HEK293 (cell line): ENCODE data around the gene RIN1.

ENCODE experiments used
- EGR2 ChIP-seq: fragments of 450-650 bp; formaldehyde crosslinking; IDR thresholded peaks from 2 replicates; pipeline ENCODE4 v1.5.1; 2016; ENCODE audit warnings: low read depth, missing biosample characterization, missing genetic modification characterization
- GLI2 ChIP-seq: fragments of 450-650 bp; formaldehyde crosslinking; IDR thresholded peaks from 2 replicates; pipeline ENCODE4; 2017; ENCODE audit warnings: missing biosample characterization, missing genetic modification characterization, low read depth, borderline replicate concordance
- GLIS1 ChIP-seq: fragments of 450-650 bp; formaldehyde crosslinking; IDR thresholded peaks from 2 replicates; pipeline ENCODE4 v1.5.1; 2016; ENCODE audit warnings: missing biosample characterization, missing genetic modification characterization
- GLIS2 ChIP-seq: fragments of 450-650 bp; formaldehyde crosslinking; IDR thresholded peaks from 2 replicates; pipeline ENCODE4 v1.5.1; 2016; ENCODE audit warnings: missing biosample characterization, missing genetic modification characterization
- KLF9 ChIP-seq: fragments of 450-650 bp; formaldehyde crosslinking; IDR thresholded peaks from 2 replicates; pipeline ENCODE4 v1.5.1; 2016; ENCODE audit warnings: missing biosample characterization, missing genetic modification characterization, low read depth
- REST ChIP-seq: fragments of 450-650 bp; formaldehyde crosslinking; IDR thresholded peaks from 2 replicates; pipeline ENCODE4 v1.5.1; 2016; ENCODE audit warnings: missing biosample characterization, missing genetic modification characterization
- SALL2 ChIP-seq: fragments of 450-650 bp; formaldehyde crosslinking; IDR thresholded peaks from 2 replicates; pipeline ENCODE4 v1.5.0; 2017; ENCODE audit warnings: missing biosample characterization, mild to moderate bottlenecking, missing genetic modification characterization, borderline replicate concordance
- SCRT1 ChIP-seq: fragments of 450-650 bp; formaldehyde crosslinking; IDR thresholded peaks from 2 replicates; pipeline ENCODE4 v1.5.1; 2016; ENCODE audit warnings: missing biosample characterization, missing genetic modification characterization, borderline replicate concordance
- SCRT2 ChIP-seq: fragments of 450-650 bp; formaldehyde crosslinking; IDR thresholded peaks from 2 replicates; pipeline ENCODE4 v1.5.1; 2016; ENCODE audit warnings: missing biosample characterization, missing genetic modification characterization
- SP3 ChIP-seq: fragments of 450-650 bp; formaldehyde crosslinking; IDR thresholded peaks from 2 replicates; pipeline ENCODE4 v1.5.1; 2016; ENCODE audit warnings: missing biosample characterization, missing genetic modification characterization
- SP7 ChIP-seq: fragments of 450-650 bp; formaldehyde crosslinking; IDR thresholded peaks from 2 replicates; pipeline ENCODE4 v1.5.1; 2016; ENCODE audit warnings: missing biosample characterization, missing genetic modification characterization
- ZBTB21 ChIP-seq: fragments of 450-650 bp; formaldehyde crosslinking; IDR thresholded peaks from 2 replicates; pipeline ENCODE4 v1.5.1; 2017; ENCODE audit warnings: missing biosample characterization, missing genetic modification characterization
- ZEB2 ChIP-seq: fragments of 450-650 bp; formaldehyde crosslinking; IDR thresholded peaks from 2 replicates; pipeline ENCODE4 v1.5.1; 2016; ENCODE audit warnings: missing biosample characterization, missing genetic modification characterization
- ZNF114 ChIP-seq: fragments of 450-650 bp; formaldehyde crosslinking; IDR thresholded peaks from 2 replicates; pipeline ENCODE4 v1.5.0; 2017; ENCODE audit warnings: missing biosample characterization, missing genetic modification characterization
- ZNF132 ChIP-seq: fragments of 450-650 bp; formaldehyde crosslinking; IDR thresholded peaks from 2 replicates; pipeline ENCODE4 v1.5.1; 2017; ENCODE audit warnings: missing biosample characterization, missing genetic modification characterization, borderline replicate concordance
- ZNF174 ChIP-seq: fragments of 450-650 bp; formaldehyde crosslinking; IDR thresholded peaks from 2 replicates; pipeline ENCODE4 v1.5.0; 2017; ENCODE audit warnings: missing biosample characterization, mild to moderate bottlenecking, missing genetic modification characterization
- ZNF18 ChIP-seq: fragments of 450-650 bp; formaldehyde crosslinking; IDR thresholded peaks from 2 replicates; pipeline ENCODE4 v1.5.1; 2016; ENCODE audit warnings: missing biosample characterization, missing genetic modification characterization
- ZNF184 ChIP-seq: fragments of 450-650 bp; IDR thresholded peaks from 2 replicates; pipeline ENCODE4 v1.5.1; 2018; ENCODE audit warnings: missing biosample characterization, mild to moderate bottlenecking, missing genetic modification characterization
- ZNF19 ChIP-seq: fragments of 450-650 bp; formaldehyde crosslinking; IDR thresholded peaks from 2 replicates; pipeline ENCODE4; 2016; ENCODE audit warnings: missing biosample characterization, missing genetic modification characterization, low read depth
- ZNF280D ChIP-seq: fragments of 450-650 bp; formaldehyde crosslinking; IDR thresholded peaks from 2 replicates; pipeline ENCODE4 v1.5.1; 2016; ENCODE audit warnings: missing biosample characterization, missing genetic modification characterization
- ZNF398 ChIP-seq: fragments of 450-650 bp; formaldehyde crosslinking; IDR thresholded peaks from 2 replicates; pipeline ENCODE4 v1.5.1; 2017; ENCODE audit warnings: missing biosample characterization, missing genetic modification characterization
- ZNF623 ChIP-seq: fragments of 450-650 bp; formaldehyde crosslinking; IDR thresholded peaks from 2 replicates; pipeline ENCODE4 v1.5.1; 2016; ENCODE audit warnings: missing biosample characterization, missing genetic modification characterization
- ZNF629 ChIP-seq: fragments of 450-650 bp; formaldehyde crosslinking; IDR thresholded peaks from 2 replicates; pipeline ENCODE4 v1.5.1; 2017; ENCODE audit warnings: missing biosample characterization, missing genetic modification characterization
- ZNF664 ChIP-seq: fragments of 450-650 bp; formaldehyde crosslinking; IDR thresholded peaks from 2 replicates; pipeline ENCODE4 v1.5.1; 2016; ENCODE audit warnings: missing biosample characterization, missing genetic modification characterization
- ZNF670 ChIP-seq: fragments of 450-650 bp; formaldehyde crosslinking; IDR thresholded peaks from 2 replicates; pipeline ENCODE4 v1.5.1; 2016; ENCODE audit warnings: missing biosample characterization, missing genetic modification characterization, low read depth
- ZNF677 ChIP-seq: fragments of 450-650 bp; IDR thresholded peaks from 2 replicates; pipeline ENCODE4 v1.5.0; 2018; ENCODE audit warnings: missing biosample characterization, mild to moderate bottlenecking, missing genetic modification characterization, moderate library complexity
- ZNF701 ChIP-seq: fragments of 450-650 bp; formaldehyde crosslinking; IDR thresholded peaks from 2 replicates; pipeline ENCODE4 v1.5.1; 2016; ENCODE audit warnings: missing biosample characterization, missing genetic modification characterization
- ZNF704 ChIP-seq: fragments of 450-650 bp; formaldehyde crosslinking; IDR thresholded peaks from 2 replicates; pipeline ENCODE4 v1.5.1; 2016; ENCODE audit warnings: missing biosample characterization, missing genetic modification characterization
- ZSCAN23 ChIP-seq: fragments of 450-650 bp; formaldehyde crosslinking; IDR thresholded peaks from 2 replicates; pipeline ENCODE4 v1.5.1; 2016; ENCODE audit warnings: missing biosample characterization, missing genetic modification characterization
- ZXDB ChIP-seq: fragments of 450-650 bp; formaldehyde crosslinking; IDR thresholded peaks from 2 replicates; pipeline ENCODE4 v1.5.1; 2016; ENCODE audit warnings: missing biosample characterization, missing genetic modification characterization

The RIN1 gene

DNA sequence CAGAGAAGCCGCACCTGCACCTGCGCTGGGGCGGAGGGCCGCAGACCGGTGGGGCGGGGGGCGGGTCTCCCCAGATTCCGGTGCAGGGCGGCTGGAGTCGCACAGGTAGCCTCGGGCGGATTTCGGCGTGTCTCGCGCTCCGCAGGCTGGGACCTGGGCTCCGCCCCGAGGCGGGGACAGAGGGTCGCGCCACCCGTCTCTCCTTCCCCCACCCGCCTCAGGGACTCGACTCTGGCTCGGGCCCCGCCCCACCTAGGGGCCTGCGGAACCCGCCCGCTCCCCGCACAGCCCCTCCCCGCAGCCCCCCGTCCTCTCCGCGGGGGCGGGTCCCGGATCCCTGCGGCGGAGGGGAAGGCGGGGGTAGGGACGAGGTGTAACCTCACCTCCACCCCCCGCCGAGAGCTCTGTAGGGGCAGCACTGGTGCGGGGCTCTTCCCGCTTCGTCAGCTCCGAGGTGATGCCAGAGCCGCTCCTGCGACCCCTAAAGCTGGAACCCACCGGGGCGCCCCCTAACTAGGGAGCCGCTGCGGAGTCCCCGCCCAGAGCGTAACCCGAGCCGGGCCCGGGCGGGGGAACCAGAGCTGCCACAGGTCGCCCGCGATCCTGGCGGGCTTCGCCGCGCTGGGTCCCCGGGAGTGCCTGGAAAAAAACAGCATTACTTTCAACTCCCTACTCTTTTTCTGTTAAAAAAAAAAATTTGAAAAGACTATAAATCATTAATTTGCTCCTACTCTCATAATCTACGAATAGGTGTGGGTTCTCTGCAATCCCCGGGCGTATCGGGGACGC is 35.6 kb upstream of the RIN1 start, which contains the start of gene SLC29A2 (continued):
- no peak for TF ChIP-seq REST (tag by site-specific recombination)
- TF ChIP-seq ZBTB21 (tag by site-specific recombination) = no peak
- no peak for TF ChIP-seq ZNF704 (tag by site-specific recombination)
- peak; percentile 80 for TF ChIP-seq SP3 (tag by site-specific recombination)
- TF ChIP-seq ZNF629 = no peak; the same call in 1 of the 2 replicates
- no peak for TF ChIP-seq ZNF677 (tag by site-specific recombination)
- TF ChIP-seq KLF9 = peak; percentile 86
- TF ChIP-seq SP7 = 0 out of 2 replicates have a peak, but pooled peaks have one; percentile 66
- peak; percentile 94 for TF ChIP-seq GLIS1
- no peak for TF ChIP-seq SALL2
- no peak for TF ChIP-seq ZNF184
- TF ChIP-seq ZNF664 = no peak
- TF ChIP-seq SCRT2 (tag by site-specific recombination) = peak; percentile 91
- peak; percentile 98 for TF ChIP-seq ZNF398 (tag by site-specific recombination)
- TF ChIP-seq GLI2 = no peak
- no peak for TF ChIP-seq ZNF280D (tag by site-specific recombination)
- no peak for TF ChIP-seq ZNF701 (tag by site-specific recombination)
- TF ChIP-seq ZNF114 = no peak
- TF ChIP-seq ZNF623 (tag by site-specific recombination) = no peak
- no peak for TF ChIP-seq ZNF174
- peak; percentile 99 for TF ChIP-seq GLIS2 (tag by site-specific recombination)
- no peak; the same call in 1 of the 2 replicates for TF ChIP-seq EGR2 (tag by site-specific recombination)
- peak; percentile 92 for TF ChIP-seq ZEB2 (tag by site-specific recombination)
- TF ChIP-seq ZNF670 (tag by site-specific recombination) = no peak
- TF ChIP-seq ZNF18 (tag by site-specific recombination) = 0 out of 2 replicates have a peak, but pooled peaks have one; percentile 16
- TF ChIP-seq ZXDB (tag by site-specific recombination) = peak; percentile 31; the same call in 1 of the 2 replicates
- TF ChIP-seq SCRT1 (tag by site-specific recombination) = peak; percentile 60
- no peak for TF ChIP-seq ZNF132 (tag by site-specific recombination)
- no peak for TF ChIP-seq ZSCAN23 (tag by site-specific recombination)
- TF ChIP-seq ZNF19 = no peak
